GM19324 (cell line): ENCODE measurements around the gene DCDC2B.

Source experiments
- ATAC-seq: cut with Tn5 transposase; IDR thresholded peaks from one replicate; pipeline ENCODE4 v1.9.1; 2021; ENCODE audit warnings: mild to moderate bottlenecking, moderate library complexity; ENCODE audit not compliant: unreplicated experiment, low FRiP score

DCDC2B gene

GRCh38 chr1:32195972-32196823 lies 12.7 kb upstream of the DCDC2B start:
- no peak for ATAC-seq

DNA sequence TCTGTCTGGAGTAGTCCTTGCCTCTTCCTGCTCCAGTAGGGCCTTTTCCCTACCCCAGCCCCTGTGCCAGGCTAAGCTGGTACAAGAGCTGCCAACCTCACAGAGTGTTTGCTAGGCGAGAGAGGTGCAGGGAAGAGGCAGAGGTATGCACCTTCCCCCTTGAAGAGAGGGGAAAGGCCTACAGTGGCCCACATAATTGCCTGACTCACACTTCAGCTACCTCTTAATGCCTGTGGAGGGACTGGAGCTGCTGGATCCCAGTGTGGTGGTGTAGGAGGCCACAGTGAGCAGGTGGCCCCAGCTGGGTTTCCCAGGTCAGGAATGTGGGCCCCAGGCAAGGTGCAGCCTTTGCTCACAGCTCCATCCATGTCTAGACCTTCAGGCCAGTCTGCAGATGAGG lies 11.8 kb upstream of the DCDC2B start:
- ATAC-seq, result no peak

- ATAC-seq, result no peak
Measured at GRCh38 chr1:32197837-32198236, 11.1 kb upstream of the DCDC2B start.

GRCh38 chr1:32198237-32199042 lies 10.4 kb upstream of the DCDC2B start:
- ATAC-seq, result no peak

GRCh38 chr1:32199043-32199716 lies 9.7 kb upstream of the DCDC2B start:
- ATAC-seq, result no peak

DNA sequence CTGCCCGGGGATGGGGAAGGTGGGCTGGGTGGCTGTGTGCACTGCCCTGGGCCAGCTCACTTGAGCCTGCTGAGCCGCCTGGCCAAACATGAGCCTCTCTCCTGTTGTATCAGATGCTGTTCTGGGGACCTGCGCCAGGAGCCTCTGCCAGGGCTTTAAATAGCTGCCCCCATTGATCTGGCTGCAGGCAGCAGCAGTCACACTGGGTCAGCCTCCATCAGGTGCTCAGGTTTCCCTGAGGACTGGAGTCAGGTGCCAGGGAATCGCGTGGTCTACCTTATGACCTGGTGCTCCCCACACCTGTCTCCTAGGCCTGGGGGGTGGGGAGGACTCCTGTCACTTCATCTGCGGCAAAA lies 9.2 kb upstream of the DCDC2B start:
- ATAC-seq, result no peak

- ATAC-seq, result no peak
Measured at GRCh38 chr1:32200226-32201010, 8.5 kb upstream of the DCDC2B start, which contains the start of gene CCDC28B. Gene CCDC28B, plus strand, starts transcription at chr1:32200595. Its CDS starts 1,341 bp downstream, at chr1:32201936.

DNA sequence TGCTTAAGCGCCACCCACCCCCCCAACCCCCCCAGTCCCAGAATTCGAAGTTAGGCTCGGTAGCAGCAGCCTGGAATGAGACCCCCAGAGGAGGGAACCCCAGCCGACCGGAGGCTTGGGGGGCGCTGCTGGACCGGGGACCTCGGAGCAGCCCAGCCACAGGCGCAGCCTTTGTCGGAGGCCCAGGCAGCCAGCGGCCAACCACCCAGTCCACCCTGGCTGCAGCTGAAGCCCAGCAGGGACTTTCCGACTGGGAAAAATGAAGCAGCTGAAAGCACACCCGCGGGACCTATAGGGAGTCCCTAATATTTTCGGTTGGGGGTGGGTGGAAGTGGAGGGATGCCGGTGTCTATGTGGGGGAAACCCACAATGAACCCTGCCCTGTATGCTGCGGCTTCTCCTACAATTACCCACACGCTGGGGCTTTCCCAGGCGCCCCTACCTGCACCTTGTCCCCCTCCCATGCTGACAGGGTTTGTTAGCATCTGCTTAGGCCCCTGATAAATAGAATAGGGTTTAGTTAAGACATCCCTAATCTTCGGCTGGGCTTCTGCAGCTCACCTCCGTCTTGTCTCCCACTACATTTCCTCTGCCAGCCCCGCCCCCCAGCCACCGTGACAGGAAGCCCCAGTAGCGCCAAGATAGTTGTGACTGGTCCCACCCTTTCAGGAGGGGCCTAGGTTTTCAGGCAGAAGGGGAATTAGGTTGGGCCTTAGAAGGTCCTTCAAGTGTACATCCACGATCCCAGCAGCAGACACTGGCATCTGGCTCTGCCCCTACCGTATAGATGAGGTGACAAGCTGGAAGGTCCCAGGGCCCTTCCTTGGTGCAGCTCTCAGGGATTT lies 7.7 kb upstream of the DCDC2B start:
- no peak for ATAC-seq

GRCh38 chr1:32204943-32205361 lies 3.9 kb upstream of the DCDC2B start:
- no peak for ATAC-seq

DNA sequence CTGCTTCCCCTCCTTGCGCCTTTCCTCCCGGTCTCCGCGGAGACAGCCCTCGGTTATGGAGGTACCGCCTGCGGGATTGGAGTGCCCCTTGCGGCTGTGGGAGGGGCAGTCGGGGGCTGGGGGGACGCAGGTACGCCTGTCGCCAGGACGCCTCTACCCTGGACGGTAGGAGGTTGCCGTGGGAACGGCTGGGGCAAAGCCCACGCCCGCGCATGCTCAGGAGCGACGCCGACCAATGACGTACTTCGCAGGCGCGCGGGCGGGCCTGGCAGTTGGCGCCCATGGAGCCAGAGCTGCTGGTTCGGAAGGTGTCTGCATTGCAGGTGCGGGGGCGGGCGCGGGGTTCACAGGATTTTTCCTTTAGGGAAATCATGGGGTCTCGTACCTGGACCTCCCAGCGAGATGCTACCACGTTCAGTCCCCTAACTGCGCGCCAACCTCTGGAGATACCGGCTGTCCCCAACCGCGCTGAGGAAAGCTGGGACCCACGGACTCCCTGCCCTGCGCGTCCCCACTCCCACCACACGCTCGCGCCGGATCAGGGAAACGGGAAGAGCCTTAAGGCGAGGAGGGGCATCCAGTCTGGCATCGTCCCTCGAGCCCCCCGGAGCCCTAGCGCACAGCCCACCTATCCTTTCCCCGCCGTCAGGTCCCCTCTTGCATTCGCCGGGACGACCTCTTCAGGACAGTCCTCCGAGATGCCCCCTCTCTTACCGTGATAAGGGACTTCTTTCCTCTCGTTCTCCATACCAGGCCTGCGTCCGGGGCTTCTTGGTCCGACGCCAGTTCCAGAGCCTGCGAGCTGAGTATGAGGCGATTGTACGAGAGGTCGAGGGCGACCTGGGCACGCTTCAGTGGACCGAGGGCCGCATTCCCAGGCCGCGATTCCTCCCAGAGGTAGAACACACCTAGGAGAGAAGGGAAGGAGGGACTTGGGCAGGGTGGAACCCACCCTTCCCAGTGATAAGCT lies 3.2 kb upstream of the DCDC2B start, which contains the start of gene IQCC:
IQCC (plus strand) TSS at position 271 of the 970 bp plus-strand sequence; CDS start at position 282, 11 bp downstream.
- no peak for ATAC-seq

GRCh38 chr1:32208469-32208868 lies 420 bp upstream of the DCDC2B start:
- ATAC-seq, result no peak

GRCh38 chr1:32215629-32216480 lies 7.0 kb downstream of the DCDC2B start:
- no peak for ATAC-seq

GRCh38 chr1:32216566-32216965 lies 7.7 kb downstream of the DCDC2B start:
- ATAC-seq, result no peak

DNA sequence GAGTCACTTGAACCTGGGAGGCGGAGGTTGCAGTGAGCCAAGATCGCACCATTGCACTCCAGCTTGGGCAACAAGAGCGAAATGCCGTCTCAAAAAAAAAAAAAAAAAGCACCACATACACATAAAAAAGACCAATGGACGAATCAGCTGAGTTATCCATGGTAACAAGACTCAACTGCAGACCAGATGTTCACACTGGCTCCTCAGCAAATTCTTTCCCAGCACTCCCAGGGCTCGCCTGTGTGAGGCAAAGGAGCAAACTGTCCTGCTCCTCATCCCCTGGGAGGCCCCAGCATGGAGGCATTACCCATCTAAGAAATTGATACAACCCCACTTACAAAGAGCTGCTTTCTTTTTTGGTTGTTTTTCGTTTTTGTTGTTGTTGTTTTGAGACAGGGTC lies 10.1 kb downstream of the DCDC2B start:
- ATAC-seq, result no peak

DNA sequence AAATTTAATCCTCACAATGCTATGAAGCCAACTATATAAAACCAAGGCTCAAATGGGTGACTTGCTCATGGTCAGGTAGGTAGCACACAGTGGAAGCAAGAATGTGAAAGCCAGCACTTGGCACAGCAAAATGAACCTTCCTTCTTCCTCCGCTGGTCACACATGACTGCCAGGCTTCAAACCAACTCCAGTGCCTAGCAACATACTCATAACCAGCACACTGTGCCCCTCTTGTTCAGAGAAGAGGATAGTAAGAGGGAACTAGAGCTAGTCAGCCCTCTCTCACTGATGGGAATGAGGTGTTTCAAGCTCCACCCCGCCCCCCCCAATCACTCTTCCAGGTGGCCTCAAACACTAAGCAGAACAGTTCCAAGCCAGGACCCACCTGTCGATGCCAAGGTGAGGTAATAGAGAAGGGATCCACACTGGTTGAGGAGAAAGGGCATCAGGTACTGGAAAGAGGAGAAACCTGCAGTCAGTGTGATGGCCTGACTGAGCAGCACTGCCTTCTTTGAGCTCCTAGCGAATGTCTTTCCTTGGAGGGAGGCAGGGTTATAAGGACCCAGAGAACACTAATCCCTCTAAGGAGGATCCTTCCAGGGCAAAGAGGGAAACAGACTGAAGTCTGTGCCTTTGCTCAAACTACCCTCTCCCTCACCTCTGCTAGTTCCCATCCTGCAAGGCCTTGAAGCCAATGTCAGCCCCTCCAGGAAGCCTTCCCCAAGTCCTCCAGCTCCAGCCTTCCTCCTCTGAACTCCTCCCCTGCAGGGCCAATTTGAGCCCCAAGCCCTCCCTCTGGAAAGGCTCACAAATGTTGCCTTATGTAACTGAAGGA lies 12.1 kb downstream of the DCDC2B start:
- ATAC-seq, result no peak

DNA sequence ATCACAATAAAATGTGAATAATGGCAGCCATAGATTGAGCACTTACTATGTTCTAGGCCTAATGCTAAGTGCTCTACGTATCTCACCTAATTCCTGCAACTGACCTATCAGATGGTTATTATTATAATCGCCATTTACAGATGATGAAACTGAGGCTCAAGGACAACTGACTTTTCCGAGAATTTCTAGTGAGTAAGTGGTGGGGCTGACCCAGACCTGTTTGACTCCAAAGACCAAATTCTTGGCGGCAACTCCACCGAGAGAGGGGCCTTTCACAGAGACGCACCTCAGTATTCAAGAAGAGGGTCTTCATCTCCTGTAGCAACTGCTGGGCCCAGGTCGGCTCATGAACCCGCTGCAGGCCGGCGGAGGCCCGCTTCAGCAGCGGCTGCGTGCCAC lies 12.7 kb downstream of the DCDC2B start:
- no peak for ATAC-seq
